Left ventricle myocardium inferior (tissue), 1 donor: ENCODE data around the gene BEND7. TPM values are rescaled to one million over a fixed set of nuclear protein-coding genes. Genes with fewer than 3 reads are reported as not detected.

Experiments
- DNase-seq: peaks from one replicate; pipeline ENCODE4 v3.0.0-alpha.2; 2020
- H3K27ac ChIP-seq: fragments of 200-600 bp; replicated peaks from 2 replicates; pipeline ENCODE4 v1.8.0; 2021
- H3K27me3 ChIP-seq: fragments of 200-600 bp; 2 replicates; pipeline ENCODE4 v1.8.0; 2021; ENCODE audit warnings: low read depth
- H3K36me3 ChIP-seq: fragments of 200-600 bp; 2 replicates; pipeline ENCODE4 v1.8.0; 2021
- H3K4me1 ChIP-seq: fragments of 200-600 bp; 2 replicates; pipeline ENCODE4 v1.8.0; 2021
- H3K4me3 ChIP-seq: fragments of 200-600 bp; 2 replicates; pipeline ENCODE4 v1.8.0; 2021; ENCODE audit warnings: mild to moderate bottlenecking, moderate library complexity
- H3K9me3 ChIP-seq: fragments of 200-600 bp; replicated peaks from 2 replicates; pipeline ENCODE4 v1.8.0; 2021
- CTCF ChIP-seq: fragments of 200-600 bp; IDR thresholded peaks from 2 replicates; pipeline ENCODE4 v1.8.0; 2021; ENCODE audit warnings: antibody characterized with exemption, mild to moderate bottlenecking, borderline replicate concordance
- intact Hi-C: fragments of 100-400 bp; cut with micrococcal nuclease; formaldehyde crosslinking; loops from one replicate; pipeline ENCODE4 v1.11.0; 2022
- total RNA-seq: library from RNA; stranded (reverse); fragmentation: NEBNext Ultra II Directional; extraction: Animal tissue kit (Norgen Biotek cat#: 25700); gene quantifications from one replicate; pipeline ENCODE4 v1.2.1, GENCODE V29; 2021
- donor health status: DM: no; HTN: yes; CAD: no; lungs with severe emphysema.

The BEND7 gene
- total RNA-seq, 1 donor from 2014 or later = 14.7 TPM

GRCh38 chr10:13520194-13520593 lies 8.6 kb downstream of the BEND7 start:
- H3K4me1 ChIP-seq = peaks cover 8% of the 10 kb centered on the region
- no peak overlapping the region for H3K27ac ChIP-seq
- H3K9me3 ChIP-seq = no peaks in the 10 kb centered on the region
- H3K36me3 ChIP-seq = peaks cover 10% of the 10 kb centered on the region
- no peaks in the 10 kb centered on the region for H3K27me3 ChIP-seq
- no peak for DNase-seq
- H3K4me3 ChIP-seq = no peak overlapping the region
- TF ChIP-seq CTCF = no peak
- intact Hi-C loops = no loop called here

GRCh38 chr10:13518076-13518692 lies 10.6 kb downstream of the BEND7 start:
- Histone ChIP-seq H3K4me3 (peak overlapping the region; percentile 17), H3K27me3 (no peaks in the 10 kb centered on the region), H3K4me1 (peaks cover 11% of the 10 kb centered on the region), H3K9me3 (no peaks in the 10 kb centered on the region), H3K27ac (no peak overlapping the region), H3K36me3 (peaks cover 11% of the 10 kb centered on the region)
- DNase-seq = no peak
- peak; percentile 52 for TF ChIP-seq CTCF
- intact Hi-C loops = no loop called here

- H3K9me3 ChIP-seq = no peaks in the 10 kb centered on the region
- TF ChIP-seq CTCF = no peak
- peaks cover 16% of the 10 kb centered on the region for H3K4me1 ChIP-seq
- peaks cover 9% of the 10 kb centered on the region for H3K36me3 ChIP-seq
- no peaks in the 10 kb centered on the region for H3K27me3 ChIP-seq
- H3K27ac ChIP-seq = no peak overlapping the region
- H3K4me3 ChIP-seq = peak overlapping the region; percentile 17
- intact Hi-C loops = no loop called here
- no peak for DNase-seq
Measured at GRCh38 chr10:13517675-13518074, 11.1 kb downstream of the BEND7 start.

GRCh38 chr10:13516176-13516575 lies 12.6 kb downstream of the BEND7 start:
- Histone ChIP-seq H3K27ac (no peak overlapping the region), H3K4me1 (peaks cover 17% of the 10 kb centered on the region), H3K9me3 (no peaks in the 10 kb centered on the region), H3K27me3 (no peaks in the 10 kb centered on the region), H3K4me3 (no peak overlapping the region), H3K36me3 (peaks cover 4% of the 10 kb centered on the region)
- no peak for TF ChIP-seq CTCF
- intact Hi-C loops = no loop called here
- DNase-seq = no peak

- Histone ChIP-seq H3K4me1 (peaks cover 17% of the 10 kb centered on the region), H3K36me3 (peaks cover 4% of the 10 kb centered on the region), H3K9me3 (no peaks in the 10 kb centered on the region), H3K27me3 (no peaks in the 10 kb centered on the region), H3K4me3 (no peak overlapping the region), H3K27ac (no peak overlapping the region)
- no peak for TF ChIP-seq CTCF
- intact Hi-C loops = no loop called here
- no peak for DNase-seq
Measured at GRCh38 chr10:13515467-13515866, 13.3 kb downstream of the BEND7 start.

- Histone ChIP-seq H3K27ac (no peak overlapping the region), H3K4me3 (no peak overlapping the region), H3K27me3 (no peaks in the 10 kb centered on the region), H3K36me3 (peaks cover 4% of the 10 kb centered on the region), H3K4me1 (peaks cover 17% of the 10 kb centered on the region), H3K9me3 (no peaks in the 10 kb centered on the region)
- DNase-seq = no peak
- TF ChIP-seq CTCF = no peak
- intact Hi-C loops = no loop called here
Measured at GRCh38 chr10:13514296-13514695, 14.5 kb downstream of the BEND7 start.
